ENCODE results near the gene RHCG. TPM values are rescaled to one million over a fixed set of nuclear protein-coding genes. Genes with fewer than 3 reads are reported as not detected.

The RHCG gene
- total and polyA plus RNA-seq, 3 donors from 2014 or later: 0.62 to 2.0 (median 1.4) TPM

- intact Hi-C loops (cut with DNase I; ENCODE audit: low total_unique reads): no loop called here
- 70 to 83% methylated on average over 9 of the region's 9 CpGs for WGBS, 2 donors
- no peak overlapping the region for H3K27ac ChIP-seq
These were observed 50.0 kb downstream of the RHCG start for GRCh38 chr15:89446255-89446891.

GRCh38 chr15:89445518-89445917 is 50.9 kb downstream of the RHCG start:
- Histone ChIP-seq H3K9me3 (no peaks in the 10 kb centered on the region), H3K27me3 (no peaks in the 10 kb centered on the region), H3K4me1 (no peaks in the 10 kb centered on the region), H3K27ac (no peak overlapping the region), H3K4me3 (no peak overlapping the region), H3K36me3 (ENCODE audit: low read depth, missing control alignments) (no peaks in the 10 kb centered on the region)
- no peak for TF ChIP-seq POLR2A (IDR thresholded peaks at IDR 0.05)
- TF ChIP-seq, protein P1, sequence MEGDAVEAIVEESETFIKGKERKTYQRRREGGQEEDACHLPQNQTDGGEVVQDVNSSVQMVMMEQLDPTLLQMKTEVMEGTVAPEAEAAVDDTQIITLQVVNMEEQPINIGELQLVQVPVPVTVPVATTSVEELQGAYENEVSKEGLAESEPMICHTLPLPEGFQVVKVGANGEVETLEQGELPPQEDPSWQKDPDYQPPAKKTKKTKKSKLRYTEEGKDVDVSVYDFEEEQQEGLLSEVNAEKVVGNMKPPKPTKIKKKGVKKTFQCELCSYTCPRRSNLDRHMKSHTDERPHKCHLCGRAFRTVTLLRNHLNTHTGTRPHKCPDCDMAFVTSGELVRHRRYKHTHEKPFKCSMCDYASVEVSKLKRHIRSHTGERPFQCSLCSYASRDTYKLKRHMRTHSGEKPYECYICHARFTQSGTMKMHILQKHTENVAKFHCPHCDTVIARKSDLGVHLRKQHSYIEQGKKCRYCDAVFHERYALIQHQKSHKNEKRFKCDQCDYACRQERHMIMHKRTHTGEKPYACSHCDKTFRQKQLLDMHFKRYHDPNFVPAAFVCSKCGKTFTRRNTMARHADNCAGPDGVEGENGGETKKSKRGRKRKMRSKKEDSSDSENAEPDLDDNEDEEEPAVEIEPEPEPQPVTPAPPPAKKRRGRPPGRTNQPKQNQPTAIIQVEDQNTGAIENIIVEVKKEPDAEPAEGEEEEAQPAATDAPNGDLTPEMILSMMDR (IDR thresholded peaks at IDR 0.05): no peak
- WGBS, 2 donors: 85 to 96% methylated on average over 1 of the region's 1 CpG
- DNase-seq: no peak
- intact Hi-C loops (cut with DNase I; ENCODE audit: low total_unique reads): no loop called here

More at GRCh38 chr15:89446255-89446891, 50.0 kb downstream of the RHCG start:
- no peak overlapping the region for H3K4me3 ChIP-seq
- H3K9me3 ChIP-seq: no peaks in the 10 kb centered on the region
- TF ChIP-seq POLR2A (IDR thresholded peaks at IDR 0.05): no peak
- TF ChIP-seq, protein P1 (IDR thresholded peaks at IDR 0.05): no peak
- H3K36me3 ChIP-seq (ENCODE audit: low read depth, missing control alignments): no peaks in the 10 kb centered on the region
- no peaks in the 10 kb centered on the region for H3K4me1 ChIP-seq
- DNase-seq: no peak
- no peaks in the 10 kb centered on the region for H3K27me3 ChIP-seq

DNA sequence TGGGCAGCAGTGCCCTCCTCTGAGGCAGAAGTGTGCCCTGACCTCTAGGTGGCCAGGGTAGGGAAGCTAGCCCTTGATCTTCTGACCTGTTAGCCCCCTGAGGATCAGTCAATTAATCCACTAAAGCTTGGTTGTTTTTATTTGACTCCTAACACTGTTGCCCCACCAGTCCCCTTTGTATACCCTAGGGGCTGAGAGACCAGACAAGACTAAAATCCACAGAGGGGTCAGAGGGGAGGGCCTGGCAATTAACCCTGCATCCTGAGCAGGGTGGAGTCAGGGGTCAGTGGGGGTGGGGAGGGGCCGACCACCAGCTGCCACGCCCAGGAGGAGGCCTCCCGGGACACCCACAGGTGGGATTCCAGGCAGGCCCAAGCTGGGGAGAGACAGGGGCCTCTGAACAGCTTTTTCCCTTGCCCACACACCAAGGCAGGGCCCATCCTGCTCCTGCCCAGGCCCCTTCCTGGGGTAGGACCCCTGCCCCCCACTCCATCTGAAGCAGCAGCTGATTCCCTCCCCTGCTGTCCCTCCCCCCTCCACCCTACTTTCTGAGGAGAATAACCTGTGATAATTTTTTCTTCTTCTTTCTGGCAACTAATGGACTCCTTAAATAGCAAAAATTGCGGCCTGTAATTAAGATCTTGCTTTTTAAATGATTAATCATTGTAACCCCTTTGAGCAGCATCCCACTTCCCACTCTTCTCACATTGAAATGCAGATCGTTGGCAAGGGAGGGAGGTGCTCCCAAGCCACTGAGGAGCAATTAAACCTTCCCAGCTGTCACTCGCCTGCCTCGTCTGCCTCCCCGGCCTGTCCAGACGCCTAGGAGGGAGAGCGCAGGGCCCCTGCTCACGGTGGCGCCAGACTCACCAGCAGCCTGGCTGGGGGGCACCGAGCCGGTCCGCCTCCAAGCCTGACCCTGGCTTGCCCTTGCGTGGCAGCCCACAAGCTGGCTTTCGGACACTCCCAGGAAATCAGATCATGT is 51.9 kb downstream of the RHCG start:
- no peak for TF ChIP-seq POLR2A (IDR thresholded peaks at IDR 0.05)
- TF ChIP-seq, protein P1 (IDR thresholded peaks at IDR 0.05): no peak
- no peak overlapping the region for H3K27ac ChIP-seq
- intact Hi-C loops (cut with DNase I; ENCODE audit: low total_unique reads): no loop called here
- no peaks in the 10 kb centered on the region for H3K36me3 ChIP-seq (ENCODE audit: low read depth, missing control alignments)
- H3K27me3 ChIP-seq: no peaks in the 10 kb centered on the region
- DNase-seq: no peak
- WGBS, 2 donors: 44 to 49% methylated on average over 8 to 17 of the region's 17 CpGs
- H3K4me1 ChIP-seq: no peaks in the 10 kb centered on the region
- no peaks in the 10 kb centered on the region for H3K9me3 ChIP-seq
- no peak overlapping the region for H3K4me3 ChIP-seq

DNA sequence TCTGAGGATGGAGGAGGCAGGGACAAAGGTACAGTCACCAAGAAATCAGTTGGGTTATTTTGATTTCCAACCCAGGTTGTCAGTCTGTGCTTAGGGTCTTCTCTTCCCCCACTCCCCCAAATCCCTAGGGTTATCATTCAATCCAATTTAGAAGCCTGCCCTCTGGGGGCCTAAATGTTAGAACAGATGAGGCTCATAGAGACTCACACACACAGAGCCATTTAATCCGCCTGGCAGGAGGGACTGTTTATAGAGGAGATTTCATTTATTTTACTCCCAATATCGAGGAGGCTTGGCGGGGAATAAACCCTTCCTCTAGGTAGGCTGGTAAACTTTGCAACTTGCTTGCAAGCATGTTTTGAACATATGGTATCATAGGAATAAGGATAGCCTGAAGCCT is 52.8 kb downstream of the RHCG start:
- Histone ChIP-seq H3K27me3 (no peaks in the 10 kb centered on the region), H3K4me1 (no peaks in the 10 kb centered on the region), H3K36me3 (ENCODE audit: low read depth, missing control alignments) (no peaks in the 10 kb centered on the region), H3K27ac (no peak overlapping the region), H3K9me3 (no peaks in the 10 kb centered on the region), H3K4me3 (no peak overlapping the region)
- no peak for DNase-seq
- 53 to 74% methylated on average over 3 of the region's 3 CpGs for WGBS, 2 donors
- intact Hi-C loops (cut with DNase I; ENCODE audit: low total_unique reads): no loop called here
- TF ChIP-seq, protein P1 (IDR thresholded peaks at IDR 0.05): no peak
- TF ChIP-seq POLR2A (IDR thresholded peaks at IDR 0.05): no peak
